Ovary (tissue), 3 donors: Measurements from ENCODE around the gene ANO7.

Source experiments
- CTCF ChIP-seq, 3 donors: fragments of 450-650 bp in 2 of 3; fragments of 200-600 bp in 1 of 3; IDR thresholded peaks; one replicate each; pipeline versions ENCODE4 v1.5.1 to v1.8.0; 2016 to 2022; ENCODE audit warnings: antibody characterized with exemption in 3 of 3, mild to moderate bottlenecking in 1 of 3
- POLR2A ChIP-seq: fragments of 450-650 bp; IDR thresholded peaks from one replicate; pipeline ENCODE4 v1.6.1; 2017; ENCODE audit warnings: antibody characterized with exemption, mild to moderate bottlenecking, moderate library complexity
- donor health status: DM: no; HTN: no; CAD: no.

GRCh38 chr2:241205086-241205485 is 16.6 kb downstream of the ANO7 start:
- no peak for TF ChIP-seq CTCF (IDR thresholded peaks at IDR 0.05)
- TF ChIP-seq POLR2A: no peak
